Measurements from ENCODE around the gene JMJD8.

DNA sequence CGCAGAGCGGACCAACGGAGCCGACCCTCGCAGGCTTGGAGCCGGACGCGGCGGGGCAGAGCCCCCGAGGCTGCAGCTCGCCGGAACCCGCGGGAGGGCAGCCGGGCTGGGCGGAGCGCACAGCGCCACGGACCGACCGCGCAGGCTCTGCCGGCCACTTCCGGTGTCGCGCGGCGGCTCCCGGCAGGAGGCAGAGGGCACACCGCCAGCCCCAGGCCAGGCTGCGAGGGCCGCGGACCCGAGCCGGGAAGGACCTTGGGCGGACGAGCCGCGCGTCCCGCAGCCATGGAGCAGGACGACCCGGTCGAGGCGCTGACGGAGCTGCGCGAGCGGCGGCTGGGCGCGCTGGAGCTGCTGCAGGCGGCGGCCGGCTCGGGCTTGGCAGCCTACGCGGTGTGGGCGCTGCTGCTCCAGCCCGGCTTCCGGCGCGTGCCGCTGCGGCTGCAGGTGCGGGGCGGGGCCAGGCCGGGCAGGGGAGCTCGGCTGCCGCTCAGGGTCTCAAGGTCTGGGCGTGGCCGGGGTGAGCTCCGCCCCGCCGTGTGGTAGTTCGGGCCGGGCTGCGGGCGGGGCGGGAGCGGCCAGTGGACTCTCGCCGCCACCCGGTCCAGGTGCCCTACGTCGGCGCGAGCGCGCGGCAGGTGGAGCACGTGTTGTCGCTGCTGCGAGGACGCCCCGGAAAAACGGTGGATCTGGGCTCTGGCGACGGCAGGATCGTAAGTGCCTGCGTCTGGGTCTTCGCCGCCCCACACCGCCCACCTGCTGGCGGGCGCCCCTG, 37.0 kb upstream of the JMJD8 start, which contains the start of gene ANTKMT:
- TF ChIP-seq, protein P1, sequence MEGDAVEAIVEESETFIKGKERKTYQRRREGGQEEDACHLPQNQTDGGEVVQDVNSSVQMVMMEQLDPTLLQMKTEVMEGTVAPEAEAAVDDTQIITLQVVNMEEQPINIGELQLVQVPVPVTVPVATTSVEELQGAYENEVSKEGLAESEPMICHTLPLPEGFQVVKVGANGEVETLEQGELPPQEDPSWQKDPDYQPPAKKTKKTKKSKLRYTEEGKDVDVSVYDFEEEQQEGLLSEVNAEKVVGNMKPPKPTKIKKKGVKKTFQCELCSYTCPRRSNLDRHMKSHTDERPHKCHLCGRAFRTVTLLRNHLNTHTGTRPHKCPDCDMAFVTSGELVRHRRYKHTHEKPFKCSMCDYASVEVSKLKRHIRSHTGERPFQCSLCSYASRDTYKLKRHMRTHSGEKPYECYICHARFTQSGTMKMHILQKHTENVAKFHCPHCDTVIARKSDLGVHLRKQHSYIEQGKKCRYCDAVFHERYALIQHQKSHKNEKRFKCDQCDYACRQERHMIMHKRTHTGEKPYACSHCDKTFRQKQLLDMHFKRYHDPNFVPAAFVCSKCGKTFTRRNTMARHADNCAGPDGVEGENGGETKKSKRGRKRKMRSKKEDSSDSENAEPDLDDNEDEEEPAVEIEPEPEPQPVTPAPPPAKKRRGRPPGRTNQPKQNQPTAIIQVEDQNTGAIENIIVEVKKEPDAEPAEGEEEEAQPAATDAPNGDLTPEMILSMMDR (IDR thresholded peaks at IDR 0.05) = peak in 4 of 6 experiments; percentile 10 to 48 (median 24)
- TF ChIP-seq POLR2A (IDR thresholded peaks at IDR 0.05) = peak in 3 of 4 donors; percentile 42 to 71 (median 66)

Measured in esophagus squamous epithelium (tissue), 4 donors.